ENCODE results near the gene SEMA3C.

Gene SEMA3C

DNA sequence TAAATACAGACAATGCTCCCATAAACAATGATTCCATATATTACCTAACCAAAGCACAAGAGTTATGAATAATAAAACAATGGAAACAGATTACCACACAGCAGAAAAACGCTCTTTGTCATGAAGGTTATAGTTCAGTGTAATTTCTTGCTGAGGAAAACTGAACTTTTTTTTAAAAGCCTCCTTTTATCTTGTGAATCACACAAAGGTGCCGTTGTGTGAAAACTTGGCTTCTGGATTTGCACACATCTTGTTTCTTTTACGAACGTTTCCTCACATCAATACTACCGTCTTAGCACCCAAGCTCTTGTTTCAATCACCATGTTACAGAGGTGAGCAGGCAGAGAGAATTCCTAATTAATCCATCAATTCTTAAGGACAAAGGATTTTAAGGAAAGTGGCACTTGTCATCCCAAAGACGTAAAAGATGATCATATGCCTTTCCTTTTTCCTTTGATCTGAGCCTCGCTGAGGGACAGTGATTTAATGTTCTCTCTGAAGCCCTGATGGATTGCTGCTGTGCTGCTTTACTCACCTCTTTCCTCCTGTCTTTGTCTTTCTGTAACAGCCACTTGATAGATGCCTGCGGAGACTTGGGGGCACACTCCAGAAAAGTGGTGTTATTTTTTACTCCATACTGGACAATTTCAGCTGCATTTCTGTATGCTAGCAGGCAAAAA, 170.3 kb downstream of the SEMA3C start:
- no peak overlapping the region for H3K4me3 ChIP-seq (replicated peaks; ENCODE audit: insufficient read depth, low read length)
- H3K27ac ChIP-seq (replicated peaks), result no peak overlapping the region
- no peaks in the 10 kb centered on the region for H3K27me3 ChIP-seq (ENCODE audit: insufficient read depth, poor library complexity, severe bottlenecking)
- no peak for DNase-seq (ENCODE audit: low read depth in 1 of 2, low spot score in 1 of 2)
- TF ChIP-seq, protein P1, sequence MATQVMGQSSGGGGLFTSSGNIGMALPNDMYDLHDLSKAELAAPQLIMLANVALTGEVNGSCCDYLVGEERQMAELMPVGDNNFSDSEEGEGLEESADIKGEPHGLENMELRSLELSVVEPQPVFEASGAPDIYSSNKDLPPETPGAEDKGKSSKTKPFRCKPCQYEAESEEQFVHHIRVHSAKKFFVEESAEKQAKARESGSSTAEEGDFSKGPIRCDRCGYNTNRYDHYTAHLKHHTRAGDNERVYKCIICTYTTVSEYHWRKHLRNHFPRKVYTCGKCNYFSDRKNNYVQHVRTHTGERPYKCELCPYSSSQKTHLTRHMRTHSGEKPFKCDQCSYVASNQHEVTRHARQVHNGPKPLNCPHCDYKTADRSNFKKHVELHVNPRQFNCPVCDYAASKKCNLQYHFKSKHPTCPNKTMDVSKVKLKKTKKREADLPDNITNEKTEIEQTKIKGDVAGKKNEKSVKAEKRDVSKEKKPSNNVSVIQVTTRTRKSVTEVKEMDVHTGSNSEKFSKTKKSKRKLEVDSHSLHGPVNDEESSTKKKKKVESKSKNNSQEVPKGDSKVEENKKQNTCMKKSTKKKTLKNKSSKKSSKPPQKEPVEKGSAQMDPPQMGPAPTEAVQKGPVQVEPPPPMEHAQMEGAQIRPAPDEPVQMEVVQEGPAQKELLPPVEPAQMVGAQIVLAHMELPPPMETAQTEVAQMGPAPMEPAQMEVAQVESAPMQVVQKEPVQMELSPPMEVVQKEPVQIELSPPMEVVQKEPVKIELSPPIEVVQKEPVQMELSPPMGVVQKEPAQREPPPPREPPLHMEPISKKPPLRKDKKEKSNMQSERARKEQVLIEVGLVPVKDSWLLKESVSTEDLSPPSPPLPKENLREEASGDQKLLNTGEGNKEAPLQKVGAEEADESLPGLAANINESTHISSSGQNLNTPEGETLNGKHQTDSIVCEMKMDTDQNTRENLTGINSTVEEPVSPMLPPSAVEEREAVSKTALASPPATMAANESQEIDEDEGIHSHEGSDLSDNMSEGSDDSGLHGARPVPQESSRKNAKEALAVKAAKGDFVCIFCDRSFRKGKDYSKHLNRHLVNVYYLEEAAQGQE (IDR thresholded peaks at IDR 0.05; ENCODE audit: insufficient replicate concordance, low read depth), result no peak
- no peak for TF ChIP-seq SPI1 (IDR thresholded peaks at IDR 0.05; ENCODE audit: borderline replicate concordance, low read depth)

DNA sequence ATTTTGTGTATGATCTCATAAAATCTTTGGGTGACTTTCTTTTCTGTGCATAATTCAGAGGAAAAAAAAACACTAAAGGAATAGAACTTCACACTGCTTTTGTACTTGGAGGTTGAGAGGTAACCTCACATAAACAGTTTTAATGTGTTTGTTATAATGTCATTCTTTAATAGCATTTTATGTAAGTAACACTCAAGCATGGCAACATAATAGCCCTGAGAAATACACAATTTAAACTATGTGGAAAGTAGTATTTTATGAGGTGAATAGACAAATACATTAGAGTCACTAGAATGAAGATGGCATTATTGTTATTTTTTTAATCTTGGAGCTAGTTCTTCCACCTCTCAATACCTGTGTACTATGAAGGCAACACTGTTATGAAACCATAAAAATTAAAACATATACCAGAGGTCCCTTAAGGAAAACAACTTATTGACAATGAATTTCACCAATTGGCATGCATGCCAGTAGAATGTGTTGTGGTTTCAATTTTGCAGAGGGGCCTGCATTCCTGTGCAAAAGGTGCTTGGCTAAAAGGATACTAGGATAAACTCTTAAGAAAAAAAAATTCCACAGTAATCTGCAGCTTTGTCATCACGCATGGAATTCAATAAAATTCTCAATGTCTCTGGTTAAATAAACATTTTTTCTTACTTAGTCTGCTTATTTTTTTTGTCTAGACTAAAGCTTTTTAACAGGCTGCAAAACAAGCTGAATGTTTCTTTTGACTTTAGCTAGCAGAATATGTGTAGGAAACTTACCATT, 177.9 kb downstream of the SEMA3C start:
- Histone ChIP-seq H3K27me3 (ENCODE audit: insufficient read depth, poor library complexity, severe bottlenecking) (no peaks in the 10 kb centered on the region), H3K27ac (replicated peaks) (no peak overlapping the region), H3K4me3 (replicated peaks; ENCODE audit: insufficient read depth, low read length) (no peak overlapping the region)
- TF ChIP-seq SPI1 (IDR thresholded peaks at IDR 0.05; ENCODE audit: borderline replicate concordance, low read depth) (no peak), POLR2AphosphoS5 (IDR thresholded peaks at IDR 0.05; ENCODE audit: low read depth) (no peak), GABPA (IDR thresholded peaks at IDR 0.05; ENCODE audit: low read depth) (no peak)
- TF ChIP-seq, protein P2, sequence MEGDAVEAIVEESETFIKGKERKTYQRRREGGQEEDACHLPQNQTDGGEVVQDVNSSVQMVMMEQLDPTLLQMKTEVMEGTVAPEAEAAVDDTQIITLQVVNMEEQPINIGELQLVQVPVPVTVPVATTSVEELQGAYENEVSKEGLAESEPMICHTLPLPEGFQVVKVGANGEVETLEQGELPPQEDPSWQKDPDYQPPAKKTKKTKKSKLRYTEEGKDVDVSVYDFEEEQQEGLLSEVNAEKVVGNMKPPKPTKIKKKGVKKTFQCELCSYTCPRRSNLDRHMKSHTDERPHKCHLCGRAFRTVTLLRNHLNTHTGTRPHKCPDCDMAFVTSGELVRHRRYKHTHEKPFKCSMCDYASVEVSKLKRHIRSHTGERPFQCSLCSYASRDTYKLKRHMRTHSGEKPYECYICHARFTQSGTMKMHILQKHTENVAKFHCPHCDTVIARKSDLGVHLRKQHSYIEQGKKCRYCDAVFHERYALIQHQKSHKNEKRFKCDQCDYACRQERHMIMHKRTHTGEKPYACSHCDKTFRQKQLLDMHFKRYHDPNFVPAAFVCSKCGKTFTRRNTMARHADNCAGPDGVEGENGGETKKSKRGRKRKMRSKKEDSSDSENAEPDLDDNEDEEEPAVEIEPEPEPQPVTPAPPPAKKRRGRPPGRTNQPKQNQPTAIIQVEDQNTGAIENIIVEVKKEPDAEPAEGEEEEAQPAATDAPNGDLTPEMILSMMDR (IDR thresholded peaks at IDR 0.05; ENCODE audit: insufficient read depth, low read length), result no peak
- TF ChIP-seq, protein P1 (IDR thresholded peaks at IDR 0.05; ENCODE audit: insufficient replicate concordance, low read depth), result no peak
- DNase-seq (ENCODE audit: low read depth in 1 of 2, low spot score in 1 of 2), result no peak

DNA sequence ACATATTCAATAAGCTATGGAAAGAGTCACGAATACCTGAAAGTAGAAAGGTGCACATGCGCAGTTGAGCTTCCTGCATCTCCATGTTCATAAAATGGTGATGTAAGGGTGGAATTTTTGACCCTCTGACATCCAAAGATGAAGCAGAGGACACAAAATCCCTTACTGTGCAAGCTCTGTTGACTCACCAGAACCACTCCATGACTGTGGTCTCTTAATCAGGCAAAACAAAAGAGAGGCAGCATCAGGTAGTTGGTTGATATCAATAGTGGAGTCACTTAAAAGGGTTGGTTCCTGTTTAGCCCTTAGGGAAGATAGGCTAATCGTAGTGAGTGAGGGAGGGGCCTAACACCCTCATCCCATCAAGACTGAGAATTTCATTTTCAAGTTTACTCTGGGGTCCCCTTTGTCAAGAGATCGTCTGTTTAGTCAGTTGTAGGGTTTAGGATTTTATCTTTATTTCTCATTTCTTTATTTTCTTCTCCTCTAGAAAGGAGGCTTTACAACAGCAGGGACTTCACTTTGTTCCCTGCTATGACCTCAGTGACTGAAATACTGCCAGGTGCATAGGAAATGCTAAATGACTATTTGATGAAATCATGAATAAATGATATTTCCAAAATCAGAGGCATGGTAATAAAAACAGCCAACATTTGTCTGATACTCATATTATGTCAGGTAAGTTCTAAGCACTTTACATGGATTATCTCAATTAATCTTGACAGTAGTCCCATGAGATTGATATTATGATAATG, 182.3 kb downstream of the SEMA3C start:
- Histone ChIP-seq H3K27me3 (ENCODE audit: insufficient read depth, poor library complexity, severe bottlenecking) (no peaks in the 10 kb centered on the region), H3K27ac (replicated peaks) (no peak overlapping the region), H3K4me3 (replicated peaks; ENCODE audit: insufficient read depth, low read length) (no peak overlapping the region)
- DNase-seq (ENCODE audit: low read depth in 1 of 2, low spot score in 1 of 2), result no peak
- TF ChIP-seq POLR2AphosphoS5 (IDR thresholded peaks at IDR 0.05; ENCODE audit: low read depth), result no peak
- no peak for TF ChIP-seq GABPA (IDR thresholded peaks at IDR 0.05; ENCODE audit: low read depth)
- TF ChIP-seq, protein P1 (IDR thresholded peaks at IDR 0.05; ENCODE audit: insufficient replicate concordance, low read depth), result no peak
- TF ChIP-seq SPI1 (IDR thresholded peaks at IDR 0.05; ENCODE audit: borderline replicate concordance, low read depth), result no peak
- TF ChIP-seq, protein P2 (IDR thresholded peaks at IDR 0.05; ENCODE audit: insufficient read depth, low read length), result no peak
